SK-N-SH treated with all-trans-retinoic acid at 6 μM for 48 hours (cell line): Measurements from ENCODE around the gene CCDC87.

Experiments used
- ARNTL ChIP-seq: fragments of 450-650 bp; formaldehyde crosslinking; IDR thresholded peaks from 2 replicates; pipeline ENCODE4 v1.5.0; 2020; ENCODE audit warnings: low read depth, mild to moderate bottlenecking, moderate library complexity, borderline replicate concordance
- BACH2 ChIP-seq: fragments of 250-450 bp; sonication (Bioruptor Pico); IDR thresholded peaks from 2 replicates; pipeline ENCODE4 v1.9.0; 2021; ENCODE audit warnings: mild to moderate bottlenecking, borderline replicate concordance
- GLIS3 ChIP-seq: fragments of 250-450 bp; sonication (Bioruptor Pico); IDR thresholded peaks from 2 replicates; pipeline ENCODE4 v1.5.0; 2020; ENCODE audit warnings: mild to moderate bottlenecking, moderate library complexity
- ISL1 ChIP-seq: fragments of 250-450 bp; sonication (Bioruptor Pico); IDR thresholded peaks from 2 replicates; pipeline ENCODE4 v2.1.2; 2022; ENCODE audit warnings: mild to moderate bottlenecking, moderate library complexity
- PPARA ChIP-seq: fragments of 250-450 bp; sonication (Bioruptor Pico); IDR thresholded peaks from 2 replicates; pipeline ENCODE4 v1.5.0; 2020; ENCODE audit warnings: mild to moderate bottlenecking, borderline replicate concordance
- SNAI2 ChIP-seq: fragments of 250-450 bp; sonication (Bioruptor Pico); IDR thresholded peaks from 2 replicates; pipeline ENCODE4 v1.5.0; 2020; ENCODE audit warnings: mild to moderate bottlenecking, moderate library complexity
- ZFP3 ChIP-seq: fragments of 250-450 bp; sonication (Bioruptor Pico); IDR thresholded peaks from 2 replicates; pipeline ENCODE4 v1.5.0; 2020; ENCODE audit warnings: mild to moderate bottlenecking, moderate library complexity
- ZFP30 ChIP-seq: fragments of 450-650 bp; formaldehyde crosslinking; IDR thresholded peaks from 2 replicates; pipeline ENCODE4 v1.5.0; 2022; ENCODE audit warnings: mild to moderate bottlenecking, moderate library complexity
- ZNF8 ChIP-seq: fragments of 450-650 bp; formaldehyde crosslinking; IDR thresholded peaks from 2 replicates; pipeline ENCODE4 v1.5.0; 2020; ENCODE audit warnings: mild to moderate bottlenecking, moderate library complexity
- TF ChIP-seq, protein P1 (sequence below): fragments of 250-450 bp; sonication (Bioruptor Pico); IDR thresholded peaks from 2 replicates; pipeline ENCODE4 v1.5.0; 2020; ENCODE audit warnings: mild to moderate bottlenecking, moderate library complexity
- TF ChIP-seq, protein P2 (sequence below): fragments of 250-450 bp; sonication (Bioruptor Pico); IDR thresholded peaks from 2 replicates; pipeline ENCODE4 v1.8.0; 2020; ENCODE audit warnings: mild to moderate bottlenecking, moderate library complexity, borderline replicate concordance
- TF ChIP-seq, protein P3 (sequence below): fragments of 250-450 bp; sonication (Bioruptor Pico); IDR thresholded peaks from 2 replicates; pipeline ENCODE4 v1.5.1; 2020; ENCODE audit warnings: low read depth, mild to moderate bottlenecking, moderate library complexity
- TF ChIP-seq, protein P4 (sequence below): fragments of 250-450 bp; sonication (Bioruptor Pico); IDR thresholded peaks from 2 replicates; pipeline ENCODE4 v1.8.0; 2021; ENCODE audit warnings: low read depth, mild to moderate bottlenecking, moderate library complexity, borderline replicate concordance

DNA sequence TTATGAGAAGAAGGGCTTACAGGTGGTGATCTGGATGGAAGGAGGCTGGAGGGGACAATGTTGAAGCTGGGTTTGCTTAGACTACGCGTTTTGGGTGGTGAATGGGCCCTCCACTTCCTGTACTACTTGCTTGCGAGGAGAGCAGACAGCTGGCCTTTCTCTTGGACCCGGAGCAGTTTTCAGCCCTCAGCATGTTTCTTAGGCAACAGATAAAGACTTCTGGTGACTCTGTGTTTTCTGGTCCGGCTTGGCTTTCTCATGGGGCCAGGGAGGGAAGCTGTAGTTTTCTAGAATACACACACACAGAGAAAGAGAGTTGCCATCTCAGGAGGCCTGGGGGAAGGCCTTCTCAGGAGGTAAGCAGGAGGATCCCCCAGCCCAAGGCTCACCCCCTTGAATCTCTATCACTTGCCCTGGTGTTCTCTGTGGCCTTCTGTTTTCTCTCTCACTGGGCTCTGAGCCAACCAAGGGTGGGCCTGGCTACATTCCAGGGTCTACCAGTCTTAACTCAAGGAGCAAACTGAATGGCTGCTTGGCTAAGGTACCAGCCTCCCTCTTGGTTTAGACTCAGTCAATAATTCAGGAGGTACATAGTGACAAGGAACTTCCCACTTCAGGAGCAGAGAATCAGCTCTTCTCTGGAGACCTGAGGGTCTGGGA is 2.5 kb upstream of the CCDC87 start:
- TF ChIP-seq, protein P1, sequence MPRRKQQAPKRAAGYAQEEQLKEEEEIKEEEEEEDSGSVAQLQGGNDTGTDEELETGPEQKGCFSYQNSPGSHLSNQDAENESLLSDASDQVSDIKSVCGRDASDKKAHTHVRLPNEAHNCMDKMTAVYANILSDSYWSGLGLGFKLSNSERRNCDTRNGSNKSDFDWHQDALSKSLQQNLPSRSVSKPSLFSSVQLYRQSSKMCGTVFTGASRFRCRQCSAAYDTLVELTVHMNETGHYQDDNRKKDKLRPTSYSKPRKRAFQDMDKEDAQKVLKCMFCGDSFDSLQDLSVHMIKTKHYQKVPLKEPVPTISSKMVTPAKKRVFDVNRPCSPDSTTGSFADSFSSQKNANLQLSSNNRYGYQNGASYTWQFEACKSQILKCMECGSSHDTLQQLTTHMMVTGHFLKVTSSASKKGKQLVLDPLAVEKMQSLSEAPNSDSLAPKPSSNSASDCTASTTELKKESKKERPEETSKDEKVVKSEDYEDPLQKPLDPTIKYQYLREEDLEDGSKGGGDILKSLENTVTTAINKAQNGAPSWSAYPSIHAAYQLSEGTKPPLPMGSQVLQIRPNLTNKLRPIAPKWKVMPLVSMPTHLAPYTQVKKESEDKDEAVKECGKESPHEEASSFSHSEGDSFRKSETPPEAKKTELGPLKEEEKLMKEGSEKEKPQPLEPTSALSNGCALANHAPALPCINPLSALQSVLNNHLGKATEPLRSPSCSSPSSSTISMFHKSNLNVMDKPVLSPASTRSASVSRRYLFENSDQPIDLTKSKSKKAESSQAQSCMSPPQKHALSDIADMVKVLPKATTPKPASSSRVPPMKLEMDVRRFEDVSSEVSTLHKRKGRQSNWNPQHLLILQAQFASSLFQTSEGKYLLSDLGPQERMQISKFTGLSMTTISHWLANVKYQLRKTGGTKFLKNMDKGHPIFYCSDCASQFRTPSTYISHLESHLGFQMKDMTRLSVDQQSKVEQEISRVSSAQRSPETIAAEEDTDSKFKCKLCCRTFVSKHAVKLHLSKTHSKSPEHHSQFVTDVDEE (CRISPR knock-in tag): no peak
- TF ChIP-seq, protein P2, sequence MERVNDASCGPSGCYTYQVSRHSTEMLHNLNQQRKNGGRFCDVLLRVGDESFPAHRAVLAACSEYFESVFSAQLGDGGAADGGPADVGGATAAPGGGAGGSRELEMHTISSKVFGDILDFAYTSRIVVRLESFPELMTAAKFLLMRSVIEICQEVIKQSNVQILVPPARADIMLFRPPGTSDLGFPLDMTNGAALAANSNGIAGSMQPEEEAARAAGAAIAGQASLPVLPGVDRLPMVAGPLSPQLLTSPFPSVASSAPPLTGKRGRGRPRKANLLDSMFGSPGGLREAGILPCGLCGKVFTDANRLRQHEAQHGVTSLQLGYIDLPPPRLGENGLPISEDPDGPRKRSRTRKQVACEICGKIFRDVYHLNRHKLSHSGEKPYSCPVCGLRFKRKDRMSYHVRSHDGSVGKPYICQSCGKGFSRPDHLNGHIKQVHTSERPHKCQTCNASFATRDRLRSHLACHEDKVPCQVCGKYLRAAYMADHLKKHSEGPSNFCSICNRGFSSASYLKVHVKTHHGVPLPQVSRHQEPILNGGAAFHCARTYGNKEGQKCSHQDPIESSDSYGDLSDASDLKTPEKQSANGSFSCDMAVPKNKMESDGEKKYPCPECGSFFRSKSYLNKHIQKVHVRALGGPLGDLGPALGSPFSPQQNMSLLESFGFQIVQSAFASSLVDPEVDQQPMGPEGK (CRISPR knock-in tag): no peak
- TF ChIP-seq ZFP3 (CRISPR knock-in tag) (no peak), PPARA (CRISPR knock-in tag) (no peak), BACH2 (CRISPR knock-in tag) (no peak), ARNTL (CRISPR knock-in tag) (no peak), ZFP30 (CRISPR knock-in tag) (no peak), ISL1 (no peak), GLIS3 (CRISPR knock-in tag) (no peak), ZNF8 (CRISPR knock-in tag) (no peak), SNAI2 (CRISPR knock-in tag) (no peak)
- TF ChIP-seq, protein P3, sequence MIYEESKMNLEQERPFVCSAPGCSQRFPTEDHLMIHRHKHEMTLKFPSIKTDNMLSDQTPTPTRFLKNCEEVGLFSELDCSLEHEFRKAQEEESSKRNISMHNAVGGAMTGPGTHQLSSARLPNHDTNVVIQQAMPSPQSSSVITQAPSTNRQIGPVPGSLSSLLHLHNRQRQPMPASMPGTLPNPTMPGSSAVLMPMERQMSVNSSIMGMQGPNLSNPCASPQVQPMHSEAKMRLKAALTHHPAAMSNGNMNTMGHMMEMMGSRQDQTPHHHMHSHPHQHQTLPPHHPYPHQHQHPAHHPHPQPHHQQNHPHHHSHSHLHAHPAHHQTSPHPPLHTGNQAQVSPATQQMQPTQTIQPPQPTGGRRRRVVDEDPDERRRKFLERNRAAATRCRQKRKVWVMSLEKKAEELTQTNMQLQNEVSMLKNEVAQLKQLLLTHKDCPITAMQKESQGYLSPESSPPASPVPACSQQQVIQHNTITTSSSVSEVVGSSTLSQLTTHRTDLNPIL (CRISPR knock-in tag): no peak
- TF ChIP-seq, protein P4, sequence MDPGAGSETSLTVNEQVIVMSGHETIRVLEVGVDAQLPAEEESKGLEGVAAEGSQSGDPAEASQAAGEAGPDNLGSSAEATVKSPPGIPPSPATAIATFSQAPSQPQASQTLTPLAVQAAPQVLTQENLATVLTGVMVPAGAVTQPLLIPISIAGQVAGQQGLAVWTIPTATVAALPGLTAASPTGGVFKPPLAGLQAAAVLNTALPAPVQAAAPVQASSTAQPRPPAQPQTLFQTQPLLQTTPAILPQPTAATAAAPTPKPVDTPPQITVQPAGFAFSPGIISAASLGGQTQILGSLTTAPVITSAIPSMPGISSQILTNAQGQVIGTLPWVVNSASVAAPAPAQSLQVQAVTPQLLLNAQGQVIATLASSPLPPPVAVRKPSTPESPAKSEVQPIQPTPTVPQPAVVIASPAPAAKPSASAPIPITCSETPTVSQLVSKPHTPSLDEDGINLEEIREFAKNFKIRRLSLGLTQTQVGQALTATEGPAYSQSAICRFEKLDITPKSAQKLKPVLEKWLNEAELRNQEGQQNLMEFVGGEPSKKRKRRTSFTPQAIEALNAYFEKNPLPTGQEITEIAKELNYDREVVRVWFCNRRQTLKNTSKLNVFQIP: no peak
